K562 (cell line): Measurements from ENCODE around the gene CACYBP. TPM values are rescaled to one million over a fixed set of nuclear protein-coding genes. Genes with fewer than 3 reads are reported as not detected.

ENCODE experiments used
- ATAC-seq: fragments of 200-7000 bp; cut with Tn5 transposase; 3 replicates; pipeline ENCODE4 v1.9.1; 2020; ENCODE audit warnings: moderate library complexity
- BruUV-seq: library from RNA; stranded (reverse); fragments of 400-500 nt; replicated peaks from 2 replicates; lab custom pipeline; 2021; lab: Mats Ljungman, UMichigan
- CTCF ChIA-PET: fragments of 300-600 bp; formaldehyde crosslinking; extraction: SDS; loops from one replicate; lab custom pipeline; 2021; ENCODE audit warnings: low intra/inter-chr PET ratio; lab: Yijun Ruan, JAX
- POLR2A ChIA-PET: fragments of 300-600, 350-650 bp; sonication (Branson Sonifier 250); formaldehyde crosslinking; extraction: SDS; loops from one replicate; lab custom pipeline; 2021; ENCODE audit warnings: antibody characterized with exemption, inconsistent platforms; lab: Yijun Ruan, JAX
- DNase-seq, 4 experiments: peaks; one replicate each; pipeline versions ENCODE4 v3.0.0 to v3.0.0-alpha.2; 2011 to 2018; ENCODE audit warnings: low spot score in 3 of 4, mixed read lengths in 3 of 4; ENCODE audit errors: extremely low read depth in 1 of 4
- FAIRE-seq: peaks from 2 replicates; lab custom pipeline; 2011; peaks lifted over from hg19 to GRCh38; lab: Jason Lieb, UNC
- H2AFZ ChIP-seq: 2 replicates; pipeline ENCODE4 v1.6.0; 2011; ENCODE audit warnings: low read depth, low read length, control low read depth, inconsistent platforms
- H3K27ac ChIP-seq: fragments of 200-600 bp; 3 replicates; pipeline ENCODE4 v1.8.0; 2011; ENCODE audit warnings: low read depth, mild to moderate bottlenecking, control low read depth, inconsistent platforms, low read length, moderate library complexity, mixed read lengths; ENCODE audit errors: extremely low read depth
- H3K27me3 ChIP-seq, 2 experiments: fragments of 300-600 bp in 1 of 2; 2 replicates in 1 of 2; 3 replicates in 1 of 2; pipeline versions ENCODE4 v1.6.0 to v1.8.0; 2011; ENCODE audit warnings: inconsistent platforms in 2 of 2, low read length in 2 of 2, mild to moderate bottlenecking in 1 of 2, mixed read lengths in 1 of 2, moderate library complexity in 1 of 2; ENCODE audit not compliant: control insufficient read depth in 2 of 2, insufficient read depth in 2 of 2
- H3K36me3 ChIP-seq: fragments of 300-600 bp; 3 replicates; pipeline ENCODE4 v1.8.0; 2011; ENCODE audit warnings: mild to moderate bottlenecking, low read length, inconsistent platforms; ENCODE audit not compliant: control insufficient read depth, insufficient read depth
- H3K4me1 ChIP-seq, 2 experiments: fragments of 200-600 bp in 1 of 2; replicated peaks in 1 of 2; 2 replicates in 1 of 2; 3 replicates in 1 of 2; pipeline versions ENCODE4 v1.5.1 to v1.8.0; 2011; ENCODE audit warnings: inconsistent platforms in 2 of 2, low read length in 2 of 2, mild to moderate bottlenecking in 1 of 2, mixed read lengths in 1 of 2, moderate library complexity in 1 of 2; ENCODE audit not compliant: control insufficient read depth in 2 of 2, insufficient read depth in 2 of 2
- H3K4me2 ChIP-seq: 2 replicates; pipeline ENCODE4 v1.6.1; 2011; ENCODE audit warnings: low read length, control low read depth, inconsistent platforms, mixed read lengths; ENCODE audit not compliant: insufficient read depth
- H3K4me3 ChIP-seq: fragments of 200-600 bp; sonication (generic), shearing (Covaris generic); 2 replicates; pipeline ENCODE4 v1.5.1; 2016; ENCODE audit warnings: control low read depth, inconsistent platforms
- H3K79me2 ChIP-seq: fragments of 200-600 bp; 3 replicates; pipeline ENCODE4 v1.8.0; 2011; ENCODE audit warnings: low read length, inconsistent platforms; ENCODE audit not compliant: control insufficient read depth, insufficient read depth
- H3K9ac ChIP-seq, 2 experiments: 2 replicates each; pipeline versions ENCODE4 v1.6.0 to v1.6.1; 2011; ENCODE audit warnings: low read depth in 2 of 2, low read length in 2 of 2, control low read depth in 1 of 2, inconsistent platforms in 1 of 2, mild to moderate bottlenecking in 1 of 2, mixed read lengths in 1 of 2; ENCODE audit not compliant: insufficient read depth in 1 of 2
- H3K9me1 ChIP-seq: one replicate; pipeline ENCODE4 v1.6.0; 2011; ENCODE audit warnings: inconsistent platforms, mild to moderate bottlenecking, low read length, moderate library complexity; ENCODE audit not compliant: control insufficient read depth, insufficient read depth
- H3K9me3 ChIP-seq: replicated peaks from 2 replicates; pipeline ENCODE4 v1.5.1; 2011; ENCODE audit warnings: low read depth, low read length, inconsistent platforms; ENCODE audit not compliant: control insufficient read depth, insufficient read depth
- H4K20me1 ChIP-seq: replicated peaks from 2 replicates; pipeline ENCODE4 v1.6.1; 2011; ENCODE audit warnings: low read length, inconsistent platforms, mixed read lengths; ENCODE audit not compliant: control insufficient read depth, insufficient read depth
- CEBPZ ChIP-seq: fragments of 150-350 bp; IDR thresholded peaks from 2 replicates; pipeline ENCODE4 v1.6.1; 2014; ENCODE audit warnings: low read depth, mild to moderate bottlenecking, low read length, borderline replicate concordance
- FOXJ3 ChIP-seq: sonication (generic); formaldehyde crosslinking; IDR thresholded peaks from 2 replicates; pipeline ENCODE4 v1.4.0; 2020; ENCODE audit warnings: mild to moderate bottlenecking, missing genetic modification reagents
- GATAD2A ChIP-seq: fragments of 450-650 bp; IDR thresholded peaks from 2 replicates; pipeline ENCODE4 v1.6.1; 2017
- GMEB1 ChIP-seq: fragments of 250-450 bp; sonication (Bioruptor Pico); IDR thresholded peaks from 2 replicates; pipeline ENCODE4 v1.4.0; 2020; ENCODE audit warnings: mild to moderate bottlenecking
- HCFC1 ChIP-seq: IDR thresholded peaks from 2 replicates; pipeline ENCODE4 v1.6.1; 2012; ENCODE audit warnings: low read depth, low read length, improper control_type of control experiment
- NFATC3 ChIP-seq: fragments of 450-650 bp; IDR thresholded peaks from 2 replicates; pipeline ENCODE4 v1.6.1; 2017; ENCODE audit warnings: mild to moderate bottlenecking
- SMARCA4 ChIP-seq: fragments of 450-650 bp; IDR thresholded peaks from 2 replicates; pipeline ENCODE4 v1.6.1; 2016
- SRSF3 ChIP-seq: fragments of 200-400 bp; formaldehyde crosslinking; IDR thresholded peaks from 2 replicates; pipeline ENCODE4 v1.6.1; 2016; ENCODE audit warnings: mild to moderate bottlenecking, low read length, moderate library complexity; ENCODE audit not compliant: insufficient read depth
- ZNF121 ChIP-seq: sonication (generic); formaldehyde crosslinking; conservative IDR thresholded peaks from 2 replicates; pipeline ENCODE4 v1.8.0; 2022; ENCODE audit warnings: missing genetic modification reagents
- ZNF655 ChIP-seq: fragments of 250-450 bp; sonication (Bioruptor Pico); IDR thresholded peaks from 2 replicates; pipeline ENCODE4 v1.5.0; 2021
- ZNF778 ChIP-seq: fragments of 450-650 bp; formaldehyde crosslinking; IDR thresholded peaks from 2 replicates; pipeline ENCODE4 v1.4.0; 2020; ENCODE audit warnings: mild to moderate bottlenecking, moderate library complexity
- WGBS: fragments of 100-300 bp; shearing (Covaris generic); methylation state at CpG from one replicate; pipeline ENCODE4 v1.1.6; 2016; ENCODE audit warnings: low coverage, mixed read lengths; ENCODE audit not compliant: insufficient coverage; ENCODE audit errors: missing lambda C conversion rate; 5-methylcytosine and 5-hydroxymethylcytosine counted together
- in situ Hi-C: fragments of 300-500 bp; cut with MboI; formaldehyde crosslinking; loops from 4 replicates; pipeline ENCODE4 v1.15.0; 2018; ENCODE audit warnings: inconsistent platforms, mixed read lengths
- intact Hi-C: fragments of 100-400 bp; cut with micrococcal nuclease; formaldehyde crosslinking; loops from 2 replicates; pipeline ENCODE4 v1.14.2; 2022
- polyA plus RNA-seq, 8 experiments: library from polyadenylated mRNA; depleted of rRNA in 4 of 8; stranded (reverse) in 5 of 8; unstranded in 3 of 8; fragments of >200 nt; fragmentation: Nextera tagmentation in 2 of 8; fragmentation: Illumina TruSeq in 1 of 8; extraction: Ambion mirVana in 2 of 8; extraction: Trizol in 1 of 8; gene quantifications; 2 replicates each; pipeline versions ENCODE4 v1.2.1 to v1.2.3, GENCODE V29; 2011 to 2014; ENCODE audit warnings: inconsistent platforms in 1 of 8, missing spikeins in 1 of 8
- total RNA-seq, 7 experiments: library from RNA; depleted of rRNA in 6 of 7; stranded (reverse); fragments of >200 nt in 6 of 7; fragmentation: Illumina TruSeq in 2 of 7; extraction: Trizol in 2 of 7; gene quantifications; 2 replicates each; pipeline versions ENCODE4 v1.2.1 to v1.2.3, GENCODE V29; 2011 to 2021; ENCODE audit warnings: low replicate concordance in 1 of 7

Gene CACYBP
- total and polyA plus RNA-seq, 9 of the 15 experiments (the other 6 are each of a cell fraction or from before 2014, with no cell fraction given) = 147 to 1,576 (median 488) TPM

- 77% methylated on average over 4 of the region's 4 CpGs for WGBS
- Histone ChIP-seq H3K4me3 (no peak overlapping the region), H3K79me2 (no peaks in the 10 kb centered on the region)
- intact Hi-C loops = no loop called here
- TF ChIP-seq NFATC3 (no peak), ZNF121 (CRISPR knock-in tag) (no peak), GATAD2A (no peak), FOXJ3 (CRISPR knock-in tag) (no peak), ZNF655 (CRISPR knock-in tag) (no peak), GMEB1 (CRISPR knock-in tag) (no peak), ZNF778 (CRISPR knock-in tag) (no peak), SMARCA4 (no peak), HCFC1 (no peak), SRSF3 (no peak), CEBPZ (no peak)
- TF ChIP-seq, all 486 proteins: peak for 0
- H3K36me3 ChIP-seq = peaks cover 24% of the 10 kb centered on the region
- ATAC-seq = no peak
- no peak overlapping the region for H2AFZ ChIP-seq
- H3K9me1 ChIP-seq = no peaks in the 10 kb centered on the region
- ChIA-PET CTCF (no interaction called here), POLR2A (interaction anchor here (0.7 to 7.5 kb wide), 2 partner anchors 15 to 224 kb away, joined by 3 to 60 read pairs; partner anchors contain the start of gene CACYBP)
- H3K4me2 ChIP-seq = no peak overlapping the region
- no peaks in the 10 kb centered on the region for H3K4me1 ChIP-seq
- no peaks in the 10 kb centered on the region; the same call in 1 of the 2 replicates for H3K9me3 ChIP-seq
- DNase-seq = no peak
- H3K27me3 ChIP-seq = no peaks in the 10 kb centered on the region
- in situ Hi-C loops = loop anchor here (10.0 to 25.0 kb wide), 2 partner anchors 100 to 723 kb away; no protein-coding TSS in a partner anchor
- no peak for FAIRE-seq
- BruUV-seq = no TSS peak
- H3K9ac ChIP-seq = no peak overlapping the region
- no peak overlapping the region for H3K27ac ChIP-seq
- H4K20me1 ChIP-seq = no peaks in the 10 kb centered on the region
These were observed 14.8 kb upstream of the CACYBP start for GRCh38 chr1:174984952-174985351.
